ENCODE results near the gene MNT.

The MNT gene

DNA sequence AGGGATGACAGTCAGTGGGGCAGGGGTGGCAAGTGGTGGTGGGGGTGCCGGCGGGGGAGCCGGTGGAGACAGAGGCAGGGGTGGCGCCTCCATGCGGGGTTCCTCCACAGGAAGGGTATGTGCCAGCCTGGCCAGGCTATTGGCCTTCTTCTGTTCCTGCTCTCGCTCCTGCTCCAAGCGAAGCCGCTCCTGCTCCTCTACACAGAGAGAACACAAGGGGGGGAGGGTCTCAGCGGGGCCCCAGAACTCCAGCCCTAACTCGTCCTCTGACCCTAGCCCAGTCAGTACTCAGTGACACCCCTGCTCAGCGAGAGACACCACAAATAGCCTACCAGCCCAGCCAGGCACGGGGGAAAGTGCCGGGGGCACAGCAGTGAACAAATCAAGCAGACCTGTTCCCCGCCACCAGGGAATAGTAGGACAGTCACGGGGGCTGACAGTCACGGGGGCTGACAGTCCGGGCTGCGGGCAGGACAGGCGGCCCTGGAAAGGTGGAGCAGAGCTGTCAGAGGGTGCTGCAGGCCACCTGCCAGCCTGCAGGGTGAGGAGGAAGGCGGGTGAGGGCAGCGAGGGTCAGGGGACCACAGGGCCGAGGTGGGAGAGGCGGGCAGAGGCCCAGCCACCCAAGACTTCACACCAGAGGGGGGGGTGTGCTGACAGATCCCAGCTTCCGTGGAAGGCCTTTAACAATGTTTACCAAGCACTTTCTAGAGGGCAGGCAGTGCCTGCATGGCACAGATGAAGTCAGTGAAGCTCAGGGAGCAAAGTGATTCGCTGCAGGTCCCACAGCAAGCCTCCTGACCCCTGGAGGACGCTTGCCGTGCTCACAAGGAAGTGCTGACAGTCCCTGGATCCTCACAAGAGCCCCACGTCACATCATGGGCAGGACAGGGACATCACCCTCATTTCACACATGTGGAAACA is 5.3 kb downstream of the MNT start:
- H3K27me3 Mint-ChIP-seq: no peaks in the 10 kb centered on the region
- DNase-seq (ENCODE audit: low spot score in 2 of 2): no peak
- H3K9me3 Mint-ChIP-seq: no peaks in the 10 kb centered on the region
- peak overlapping the region; percentile 64 for H3K4me3 Mint-ChIP-seq
- H3K4me1 Mint-ChIP-seq: peaks cover 53% of the 10 kb centered on the region
- peak overlapping the region; percentile 35 for H3K27ac Mint-ChIP-seq
- no peak for ATAC-seq (ENCODE audit: low read depth)
- no peaks in the 10 kb centered on the region for H3K36me3 Mint-ChIP-seq

DNA sequence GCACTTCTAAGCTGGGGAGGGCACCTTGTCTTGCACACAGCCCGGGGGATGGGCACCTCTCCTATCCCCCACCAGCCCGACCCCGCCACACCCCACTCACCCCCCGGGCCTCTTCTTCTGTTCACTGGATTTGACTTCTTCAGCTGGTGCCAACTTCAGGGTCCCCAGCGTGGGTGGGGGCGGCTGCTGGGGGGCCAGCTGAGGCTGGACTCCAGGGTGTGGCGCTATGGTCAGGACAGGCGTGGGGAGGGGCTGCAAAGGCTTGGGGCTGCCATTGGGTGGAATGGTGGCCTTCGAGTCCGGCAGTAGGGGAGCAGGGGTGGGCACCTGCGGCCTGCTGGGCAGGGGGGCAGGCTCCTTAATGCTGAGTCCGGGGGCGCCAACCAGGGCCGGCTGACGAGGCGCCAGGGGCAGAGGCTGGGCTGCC is 6.1 kb downstream of the MNT start:
- peak overlapping the region; percentile 67 for H3K4me3 Mint-ChIP-seq
- H3K9me3 Mint-ChIP-seq: no peaks in the 10 kb centered on the region
- no peaks in the 10 kb centered on the region for H3K36me3 Mint-ChIP-seq
- ATAC-seq (ENCODE audit: low read depth) (no peak), DNase-seq (ENCODE audit: low spot score in 2 of 2) (no peak)
- peak overlapping the region; percentile 62 for H3K27ac Mint-ChIP-seq
- H3K4me1 Mint-ChIP-seq: peaks cover 52% of the 10 kb centered on the region
- H3K27me3 Mint-ChIP-seq: no peaks in the 10 kb centered on the region

DNA sequence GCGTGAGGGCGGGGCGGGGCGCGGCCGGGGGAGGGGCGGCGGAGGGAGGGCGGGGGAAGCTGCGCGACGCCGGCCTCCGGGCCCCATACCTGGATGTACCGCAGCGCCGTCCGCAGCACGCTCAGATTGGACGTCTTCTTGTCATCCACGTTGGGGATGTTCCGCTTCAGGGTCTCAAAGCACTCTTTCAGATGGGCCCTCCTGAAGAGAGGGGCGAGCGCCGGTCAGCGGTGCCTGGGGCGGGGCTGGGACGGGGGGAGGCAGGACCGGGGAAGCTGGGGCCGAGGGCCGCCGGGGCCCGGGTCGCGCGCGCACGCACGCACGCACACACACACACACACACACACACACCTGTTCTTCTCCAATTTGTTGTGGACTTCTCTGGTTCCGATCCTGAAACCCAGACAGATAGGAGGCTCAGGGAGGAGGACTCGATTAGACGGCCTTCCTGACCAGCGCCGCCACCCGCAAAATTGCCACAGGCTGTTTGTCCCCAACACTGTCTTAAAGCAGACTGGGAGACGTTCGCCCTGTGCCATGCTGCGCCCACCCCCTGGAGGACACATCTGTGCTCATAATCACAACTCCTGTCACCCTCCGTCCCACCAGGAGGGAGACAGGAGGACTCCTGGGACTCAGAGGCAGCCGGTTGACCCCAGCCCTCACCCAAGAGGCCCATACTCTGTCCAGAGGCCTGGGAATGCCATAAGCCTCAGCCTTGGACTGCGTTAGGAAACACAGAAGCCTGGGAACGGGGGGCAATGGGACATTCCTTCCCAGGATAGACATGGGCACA is 6.7 kb downstream of the MNT start:
- H3K9me3 Mint-ChIP-seq: no peaks in the 10 kb centered on the region
- no peak for DNase-seq (ENCODE audit: low spot score in 2 of 2)
- peaks cover 2% of the 10 kb centered on the region for H3K36me3 Mint-ChIP-seq
- no peaks in the 10 kb centered on the region for H3K27me3 Mint-ChIP-seq
- ATAC-seq (ENCODE audit: low read depth): no peak
- peak overlapping the region; percentile 87 for H3K4me3 Mint-ChIP-seq
- peaks cover 50% of the 10 kb centered on the region for H3K4me1 Mint-ChIP-seq
- H3K27ac Mint-ChIP-seq: peak overlapping the region; percentile 67

DNA sequence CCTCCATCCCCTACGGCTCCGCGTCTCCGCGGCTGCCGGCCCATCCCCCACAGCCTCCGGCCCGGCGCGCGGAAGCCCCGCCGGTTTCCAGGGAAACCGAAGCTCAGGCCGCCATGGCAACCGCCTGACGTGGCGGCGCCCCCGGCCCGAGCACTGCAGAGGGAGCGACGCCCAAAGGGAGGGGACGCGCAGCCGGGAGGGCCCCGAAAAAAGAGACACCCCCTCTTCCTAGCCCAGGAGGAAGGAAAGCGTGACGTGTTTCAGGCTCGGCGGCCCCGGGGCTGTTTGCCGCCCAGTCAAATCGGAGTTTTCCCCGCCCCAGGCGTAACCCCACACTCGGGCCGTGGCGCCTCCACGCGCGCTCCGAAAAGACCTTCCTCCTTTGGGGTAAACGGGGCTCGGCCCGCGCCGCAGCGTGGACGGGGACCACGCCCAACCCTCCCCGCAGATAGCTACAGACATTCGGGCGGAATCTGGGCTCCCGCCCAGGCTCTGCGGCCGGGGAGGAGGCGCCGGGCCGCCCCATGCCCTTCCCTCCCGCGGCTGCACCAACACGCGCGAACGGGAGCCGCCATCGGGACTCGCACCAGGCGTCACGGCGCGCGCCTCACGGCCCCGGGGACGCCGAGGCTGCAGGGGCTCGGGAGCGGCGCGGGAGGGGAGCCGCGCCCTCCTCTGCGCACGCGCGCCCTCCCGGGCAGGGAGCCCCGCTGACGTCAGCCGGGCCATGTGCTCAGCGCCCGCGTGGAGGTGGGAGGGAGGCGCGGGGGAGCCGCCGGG is 7.5 kb downstream of the MNT start:
- Mint-ChIP-seq H3K36me3 (peaks cover 6% of the 10 kb centered on the region), H3K9me3 (no peaks in the 10 kb centered on the region), H3K27ac (peak overlapping the region; percentile 97), H3K4me3 (peak overlapping the region; percentile 87), H3K27me3 (no peaks in the 10 kb centered on the region), H3K4me1 (peaks cover 47% of the 10 kb centered on the region)
- ATAC-seq (ENCODE audit: low read depth): peak; percentile 50
- DNase-seq (ENCODE audit: low spot score in 2 of 2): peak; percentile 86 to 89

DNA sequence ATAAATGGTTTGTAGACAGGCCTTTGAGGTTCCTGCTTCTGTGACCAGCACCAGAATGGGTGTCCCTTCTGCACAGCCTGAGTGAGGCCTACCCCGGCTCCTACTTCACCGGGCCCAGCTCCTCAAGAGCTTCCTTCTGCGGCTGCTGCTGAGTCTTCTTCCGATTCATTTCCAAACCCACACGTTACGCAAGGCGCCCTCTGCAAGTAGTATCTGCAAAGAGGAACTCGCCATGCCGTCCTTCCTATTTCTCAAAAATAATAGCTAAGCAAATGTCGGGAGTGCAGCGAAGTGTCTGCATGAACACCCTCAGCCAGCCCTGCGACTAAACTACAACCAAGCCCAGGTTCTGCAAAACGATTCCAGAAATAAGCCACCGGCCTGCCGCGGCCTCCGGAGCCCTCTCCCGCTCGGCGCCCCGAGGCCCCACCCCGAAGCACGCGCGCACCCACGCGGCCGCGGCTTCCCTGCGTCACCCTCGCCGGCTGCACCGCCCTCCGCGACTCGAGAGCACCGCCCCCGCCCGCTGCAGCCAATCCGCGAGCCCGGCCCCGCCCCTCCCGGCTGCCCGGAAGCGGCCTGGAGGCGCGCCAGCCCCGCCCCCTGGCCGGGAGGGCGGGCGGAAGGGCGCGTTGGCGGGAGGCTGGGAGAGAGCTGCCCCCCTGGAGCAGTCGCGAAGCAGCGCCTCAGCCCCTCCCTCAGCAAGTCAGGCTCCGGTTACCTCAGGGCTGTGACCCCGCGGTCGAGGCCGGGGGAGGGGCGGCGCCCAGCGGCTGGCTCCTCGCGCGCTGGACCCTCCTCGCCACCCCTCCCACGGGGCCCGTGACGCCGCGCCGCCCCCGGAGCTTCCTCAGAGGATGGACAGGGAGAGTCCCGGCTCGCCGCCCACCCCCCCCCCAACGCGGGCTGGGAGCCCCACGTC is 8.3 kb downstream of the MNT start:
- Mint-ChIP-seq H3K4me1 (peaks cover 41% of the 10 kb centered on the region), H3K27ac (peak overlapping the region; percentile 97), H3K36me3 (peaks cover 8% of the 10 kb centered on the region), H3K27me3 (no peaks in the 10 kb centered on the region), H3K4me3 (peak overlapping the region; percentile 97), H3K9me3 (no peaks in the 10 kb centered on the region)
- peak; percentile 65 for ATAC-seq (ENCODE audit: low read depth)
- peak; percentile 98 to 99 for DNase-seq (ENCODE audit: low spot score in 2 of 2)

DNA sequence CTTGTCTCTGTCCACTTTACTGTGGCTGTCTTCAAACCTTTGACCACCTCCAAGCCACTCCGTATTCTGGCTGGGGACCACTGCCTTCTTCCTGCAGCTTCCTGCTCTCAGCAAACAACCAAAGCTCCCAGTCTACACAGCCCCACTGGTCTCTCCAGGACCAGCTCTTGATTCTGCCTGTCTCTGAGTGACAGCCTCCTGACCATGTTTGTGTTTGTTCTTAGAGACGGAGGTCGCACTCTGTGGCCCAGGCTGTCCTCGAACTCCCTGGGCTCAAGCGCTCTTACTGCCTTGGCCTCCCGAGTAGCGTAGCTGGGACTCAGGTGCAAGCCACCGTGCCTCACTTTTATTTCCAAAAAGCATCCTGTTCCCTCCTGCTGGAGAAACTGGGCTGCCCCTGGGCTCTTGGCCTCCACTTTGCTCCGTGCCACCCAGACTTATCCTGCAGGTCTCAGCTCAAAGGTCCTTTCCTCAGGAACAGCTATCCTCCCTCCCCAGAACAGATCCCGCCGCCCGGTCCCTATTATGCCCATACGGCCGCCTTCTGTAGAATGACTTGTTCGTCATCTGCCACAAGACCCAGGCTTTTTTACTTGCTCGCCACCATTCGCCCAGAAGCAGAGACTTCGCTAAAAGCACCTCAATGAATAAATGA is 9.1 kb downstream of the MNT start:
- peak overlapping the region; percentile 97 for H3K27ac Mint-ChIP-seq
- DNase-seq (ENCODE audit: low spot score in 2 of 2) (no peak), ATAC-seq (ENCODE audit: low read depth) (no peak)
- H3K4me1 Mint-ChIP-seq: peaks cover 33% of the 10 kb centered on the region
- H3K36me3 Mint-ChIP-seq: peaks cover 11% of the 10 kb centered on the region
- H3K27me3 Mint-ChIP-seq: no peaks in the 10 kb centered on the region
- H3K4me3 Mint-ChIP-seq: peak overlapping the region; percentile 97
- H3K9me3 Mint-ChIP-seq: no peaks in the 10 kb centered on the region

DNA sequence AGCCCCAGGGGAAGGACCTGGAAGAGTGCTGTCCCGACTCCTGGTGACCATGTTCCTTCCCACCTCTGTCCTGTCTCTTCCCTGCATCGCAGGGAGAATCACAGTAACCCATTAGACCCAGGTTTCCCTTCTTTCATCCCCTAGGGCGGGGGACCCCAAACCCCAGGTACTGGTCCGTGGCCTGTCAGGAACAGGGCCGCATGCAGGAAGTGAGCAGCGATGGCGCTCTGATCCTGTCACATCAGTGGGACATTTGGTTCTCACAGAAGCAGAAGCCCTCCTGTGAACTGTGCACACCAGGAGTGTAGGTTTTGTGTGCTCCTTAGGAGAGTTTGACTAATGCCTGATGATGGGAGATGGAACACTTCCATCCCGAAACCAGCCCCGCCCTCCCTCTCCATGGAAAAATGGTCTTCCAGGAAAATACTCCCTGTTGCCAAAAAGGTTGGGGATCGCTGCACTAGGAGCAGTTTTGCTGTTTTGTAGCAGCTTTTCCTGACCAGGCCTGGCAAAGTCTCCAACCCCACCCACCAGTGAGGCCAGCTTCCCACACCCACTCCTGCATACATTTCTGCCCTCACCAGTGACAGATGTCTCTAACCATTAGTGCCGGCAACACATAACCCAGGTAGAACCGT is 10.5 kb downstream of the MNT start:
- peaks cover 25% of the 10 kb centered on the region for H3K4me1 Mint-ChIP-seq
- H3K9me3 Mint-ChIP-seq: no peaks in the 10 kb centered on the region
- no peak for DNase-seq (ENCODE audit: low spot score in 2 of 2)
- no peak for ATAC-seq (ENCODE audit: low read depth)
- H3K4me3 Mint-ChIP-seq: no peak overlapping the region
- no peaks in the 10 kb centered on the region for H3K27me3 Mint-ChIP-seq
- H3K36me3 Mint-ChIP-seq: peaks cover 11% of the 10 kb centered on the region
- H3K27ac Mint-ChIP-seq: peak overlapping the region; percentile 62

DNA sequence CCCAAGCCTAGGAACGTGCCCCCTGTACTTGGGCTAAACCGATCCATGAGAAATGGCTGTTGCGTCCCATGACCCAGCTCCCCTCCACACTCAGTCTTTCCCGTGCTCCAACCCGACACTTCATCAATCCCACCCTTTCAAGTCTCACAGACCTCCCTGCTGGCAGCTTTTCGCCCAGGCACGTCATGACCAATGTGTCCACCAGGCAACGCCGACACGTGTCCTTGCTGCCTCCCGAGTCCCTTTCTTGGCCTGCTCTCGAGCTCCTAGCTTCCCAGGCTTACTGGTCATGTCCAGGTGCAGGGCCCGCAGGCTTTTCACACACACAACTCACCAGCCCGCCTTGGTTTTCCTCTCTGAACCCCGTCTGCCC is 12.2 kb downstream of the MNT start:
- DNase-seq (ENCODE audit: low spot score in 2 of 2) (no peak), ATAC-seq (ENCODE audit: low read depth) (no peak)
- Mint-ChIP-seq H3K4me3 (no peak overlapping the region), H3K9me3 (no peaks in the 10 kb centered on the region), H3K27ac (peak overlapping the region; percentile 85), H3K36me3 (peaks cover 13% of the 10 kb centered on the region), H3K27me3 (no peaks in the 10 kb centered on the region), H3K4me1 (peaks cover 23% of the 10 kb centered on the region)

DNA sequence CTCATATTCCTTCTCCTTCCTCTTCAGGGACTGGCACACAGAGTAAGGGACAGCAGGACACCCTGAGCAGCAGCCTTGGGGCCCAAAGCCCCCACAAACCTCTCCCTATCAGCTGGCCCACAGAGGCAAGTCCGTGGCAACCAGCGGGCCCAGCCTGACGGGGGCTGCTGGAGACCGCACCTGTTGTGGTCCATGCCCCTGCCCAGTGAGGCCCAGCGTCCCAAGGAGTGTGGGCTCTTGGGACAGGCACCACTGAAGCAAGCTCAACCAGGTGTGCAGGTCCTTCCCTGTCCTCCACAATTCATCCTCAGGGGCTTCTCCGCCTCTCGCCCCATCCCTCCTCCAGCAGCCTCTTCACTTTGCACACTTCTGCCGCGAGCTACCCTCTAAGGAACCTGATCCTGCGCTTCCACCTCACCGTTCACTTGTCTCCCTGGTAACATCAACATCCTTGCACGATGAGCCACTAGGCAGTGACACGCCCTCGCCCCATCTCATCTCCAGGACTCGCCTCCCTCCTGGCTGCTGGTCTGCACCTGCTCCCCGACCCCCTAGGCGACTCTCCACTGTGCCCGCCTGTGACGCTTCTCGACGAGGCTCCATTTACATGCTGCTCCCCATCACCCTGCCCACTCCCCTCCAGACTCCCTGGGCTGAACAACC is 12.7 kb downstream of the MNT start:
- ATAC-seq (ENCODE audit: low read depth) (no peak), DNase-seq (ENCODE audit: low spot score in 2 of 2) (no peak)
- H3K9me3 Mint-ChIP-seq: no peaks in the 10 kb centered on the region
- peak overlapping the region; percentile 85 for H3K27ac Mint-ChIP-seq
- H3K27me3 Mint-ChIP-seq: no peaks in the 10 kb centered on the region
- H3K36me3 Mint-ChIP-seq: peaks cover 13% of the 10 kb centered on the region
- H3K4me3 Mint-ChIP-seq: no peak overlapping the region
- peaks cover 23% of the 10 kb centered on the region for H3K4me1 Mint-ChIP-seq

DNA sequence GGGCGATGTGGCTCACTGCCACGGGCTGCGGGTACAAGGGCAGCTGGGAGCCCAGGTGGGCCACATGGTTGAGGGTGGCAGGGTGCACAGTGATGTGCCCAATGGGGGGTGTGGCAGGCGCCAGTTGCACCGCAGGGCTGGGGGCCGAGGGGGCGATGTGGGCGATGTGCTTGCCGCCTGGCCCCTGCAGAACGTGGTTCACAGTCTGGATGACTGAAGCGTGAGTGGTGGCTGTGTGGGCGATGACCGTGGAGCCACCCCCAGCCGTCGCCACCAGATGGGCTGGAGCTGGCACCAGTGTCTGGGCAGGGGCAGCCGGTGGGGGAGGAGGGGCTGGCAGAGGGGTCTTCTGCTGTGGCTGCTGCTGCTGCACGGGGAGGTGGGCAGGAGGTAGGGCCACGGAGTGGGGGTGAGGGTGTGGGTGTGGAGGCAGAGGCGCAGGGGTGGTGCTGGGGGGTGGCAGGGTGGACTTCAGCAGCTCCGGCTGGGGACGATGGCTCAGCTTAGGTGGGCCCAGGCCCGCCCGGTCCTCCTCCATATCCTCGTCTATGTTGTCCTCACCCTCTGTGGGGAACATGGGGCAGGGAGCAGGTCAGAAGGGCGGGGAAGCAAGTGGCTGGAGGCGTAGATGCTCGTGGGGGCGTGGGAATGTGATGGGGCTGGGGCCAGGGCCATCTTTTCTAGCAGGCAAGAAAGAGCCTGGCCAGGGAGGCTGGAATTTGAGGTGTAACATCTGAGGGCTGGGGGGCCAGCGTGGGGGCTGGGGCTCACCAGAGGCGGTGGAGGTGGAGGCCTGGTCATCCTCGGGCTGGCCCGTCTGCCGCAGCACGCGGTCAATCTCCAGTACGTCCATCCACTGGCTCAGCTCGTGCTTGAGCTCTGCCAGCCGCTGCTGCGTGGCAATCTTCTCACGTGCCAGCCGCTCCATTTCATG is 13.5 kb downstream of the MNT start:
- Mint-ChIP-seq H3K27me3 (no peaks in the 10 kb centered on the region), H3K27ac (no peak overlapping the region), H3K9me3 (no peaks in the 10 kb centered on the region), H3K36me3 (peaks cover 13% of the 10 kb centered on the region), H3K4me3 (no peak overlapping the region), H3K4me1 (peaks cover 21% of the 10 kb centered on the region)
- ATAC-seq (ENCODE audit: low read depth) (no peak), DNase-seq (ENCODE audit: low spot score in 2 of 2) (no peak)

DNA sequence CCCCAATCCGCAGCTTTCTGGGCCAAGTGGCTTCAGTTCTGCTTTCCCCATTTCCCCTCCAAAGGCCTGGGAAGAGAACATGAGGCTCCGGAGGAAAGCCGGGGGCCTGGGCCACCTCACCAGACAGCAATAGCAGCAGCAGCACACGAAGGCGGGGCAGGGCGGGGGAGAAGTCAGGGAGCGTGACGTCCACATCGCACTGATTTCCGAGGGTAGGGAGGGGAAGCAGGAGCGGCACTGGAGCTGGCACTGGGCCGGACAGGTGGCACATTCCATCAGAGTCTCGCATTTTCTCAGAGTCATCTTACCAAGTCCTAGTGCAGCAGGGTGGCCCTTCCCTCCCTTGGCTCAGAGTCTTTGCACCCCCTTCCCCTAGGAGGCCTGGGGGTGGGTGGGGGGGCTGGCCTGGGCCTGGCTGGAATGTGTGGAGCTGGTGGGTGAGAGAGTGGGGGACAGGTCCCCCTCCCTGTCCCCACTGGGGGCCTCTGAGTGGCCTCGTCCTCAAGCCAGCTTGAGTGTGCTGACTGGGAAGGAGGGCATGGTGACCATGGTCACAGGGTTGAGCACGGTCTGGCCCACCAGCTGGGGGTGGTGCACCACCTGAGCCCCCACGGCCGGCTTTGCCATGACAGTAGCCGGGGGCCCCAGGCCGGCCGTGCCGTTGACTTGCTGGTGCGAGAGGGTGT is 14.3 kb downstream of the MNT start:
- Mint-ChIP-seq H3K27ac (no peak overlapping the region), H3K9me3 (no peaks in the 10 kb centered on the region), H3K36me3 (peaks cover 13% of the 10 kb centered on the region), H3K4me1 (peaks cover 13% of the 10 kb centered on the region), H3K27me3 (no peaks in the 10 kb centered on the region), H3K4me3 (no peak overlapping the region)
- no peak for DNase-seq (ENCODE audit: low spot score in 2 of 2)
- ATAC-seq (ENCODE audit: low read depth): no peak
